NCI-H2081 (cell line): ENCODE measurements around the gene KRT77.
"Not testable (repeated sequence)": the region's sequence is repeated elsewhere in the genome, so short reads cannot be mapped to it uniquely, and the experiment has no call there.

Experiments
- DNase-seq, 2 experiments: peaks; one replicate each; lab custom pipeline; 2025; lab: John Stamatoyannopoulos, UW

The KRT77 gene

GRCh38 chr12:52703424-52703823 is at the start of gene KRT77:
Gene KRT77, minus strand, starts transcription at chr12:52703524. Its CDS starts 90 bp downstream, at chr12:52703434.
- DNase-seq, result no peak

GRCh38 chr12:52752516-52752915 is 49.2 kb upstream of the KRT77 start:
- DNase-seq, result no peak

GRCh38 chr12:52751795-52752194 is 48.5 kb upstream of the KRT77 start:
- no peak for DNase-seq

- not testable (repeated sequence) for DNase-seq
Measured at GRCh38 chr12:52750532-52750931, 47.2 kb upstream of the KRT77 start.

DNA sequence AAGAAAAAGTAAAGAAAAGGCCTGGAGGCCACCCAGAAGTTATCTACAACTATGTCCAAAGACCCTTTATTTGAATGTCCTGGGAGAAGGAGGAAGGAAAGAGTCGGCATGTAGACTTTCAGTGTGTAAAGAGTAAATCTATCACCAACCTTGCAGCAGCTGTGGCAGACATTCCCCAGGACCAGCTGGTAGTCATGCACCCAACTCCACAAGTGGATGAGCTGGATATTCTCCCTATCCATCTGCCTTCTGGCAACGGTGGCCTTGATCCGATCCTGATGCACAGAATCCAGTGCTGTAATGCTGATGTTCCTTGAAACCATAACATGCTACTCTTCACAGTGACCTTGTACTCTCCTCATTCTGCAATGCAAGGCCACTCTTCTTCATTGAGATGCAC is 46.5 kb upstream of the KRT77 start:
- no peak for DNase-seq

DNA sequence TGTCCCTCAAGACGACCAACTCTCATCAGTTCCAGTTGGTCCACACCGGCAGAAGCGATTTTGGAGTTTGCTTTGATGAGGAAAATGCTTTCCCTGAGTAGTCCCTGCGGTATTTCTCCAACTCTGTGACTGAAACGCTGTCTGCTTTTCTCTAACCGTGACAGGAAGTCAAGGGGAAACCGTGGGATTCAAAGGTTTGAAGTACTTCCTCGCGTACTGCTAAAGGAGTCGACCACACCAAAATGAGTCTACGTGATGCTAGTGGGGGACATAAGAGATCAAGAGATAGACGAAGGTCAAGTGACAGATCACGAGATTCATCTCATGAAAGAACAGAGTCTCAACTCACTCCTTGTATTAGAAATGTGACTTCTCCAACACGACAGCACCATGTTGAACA is 45.3 kb upstream of the KRT77 start:
- no peak for DNase-seq

DNA sequence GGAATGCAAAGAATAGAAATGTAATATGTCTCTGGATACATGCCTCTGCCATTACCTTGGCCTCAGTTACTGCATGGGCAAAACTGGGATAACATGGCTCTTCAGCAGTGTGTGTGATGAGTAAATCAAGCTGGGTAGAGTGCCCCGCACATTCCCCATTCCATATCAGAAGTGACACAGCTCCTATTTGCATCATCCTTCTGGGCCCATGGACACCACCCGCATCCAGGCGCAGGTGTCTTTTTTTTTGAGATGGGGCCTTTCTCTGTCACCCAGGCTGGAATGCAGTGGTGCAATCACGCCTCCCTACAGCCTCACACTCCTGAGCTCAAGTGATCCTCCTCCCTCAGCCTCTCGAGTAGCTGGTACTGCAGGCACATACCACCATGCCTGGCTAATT is 42.2 kb upstream of the KRT77 start:
- no peak for DNase-seq

- DNase-seq, result no peak
Measured at GRCh38 chr12:52744493-52745156, 41.3 kb upstream of the KRT77 start.

DNA sequence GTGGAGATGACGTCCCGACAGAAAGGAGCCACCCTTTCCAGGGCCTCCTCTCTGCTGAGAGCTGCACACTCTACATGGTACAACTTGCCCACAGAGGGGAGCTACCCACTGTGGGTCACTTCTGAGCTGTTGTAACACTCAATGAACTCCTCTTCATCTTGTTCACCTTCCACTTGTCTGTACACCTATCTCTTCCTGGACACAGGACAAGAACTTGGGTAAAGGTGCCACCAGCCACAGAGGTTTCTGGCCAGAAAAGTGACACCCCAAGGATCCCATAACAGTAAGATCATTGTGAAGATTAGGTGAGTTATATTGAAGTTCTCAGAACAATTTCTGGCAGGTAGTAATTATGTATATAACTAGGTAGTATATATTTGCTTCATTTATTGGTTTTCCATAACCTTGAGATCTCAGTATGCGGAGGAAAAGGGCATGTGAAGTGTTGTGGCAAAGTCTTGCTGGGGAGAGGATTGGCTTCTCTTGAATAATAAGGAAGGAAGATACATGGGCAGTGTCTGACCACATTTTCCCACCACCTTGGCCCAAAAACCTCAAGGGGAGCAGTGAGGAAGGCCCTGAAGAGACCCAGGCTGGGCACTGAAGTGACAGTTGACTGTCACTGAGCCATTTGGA is 39.6 kb upstream of the KRT77 start:
- no peak for DNase-seq

GRCh38 chr12:52742196-52742580 is 38.9 kb upstream of the KRT77 start:
- no peak for DNase-seq

DNA sequence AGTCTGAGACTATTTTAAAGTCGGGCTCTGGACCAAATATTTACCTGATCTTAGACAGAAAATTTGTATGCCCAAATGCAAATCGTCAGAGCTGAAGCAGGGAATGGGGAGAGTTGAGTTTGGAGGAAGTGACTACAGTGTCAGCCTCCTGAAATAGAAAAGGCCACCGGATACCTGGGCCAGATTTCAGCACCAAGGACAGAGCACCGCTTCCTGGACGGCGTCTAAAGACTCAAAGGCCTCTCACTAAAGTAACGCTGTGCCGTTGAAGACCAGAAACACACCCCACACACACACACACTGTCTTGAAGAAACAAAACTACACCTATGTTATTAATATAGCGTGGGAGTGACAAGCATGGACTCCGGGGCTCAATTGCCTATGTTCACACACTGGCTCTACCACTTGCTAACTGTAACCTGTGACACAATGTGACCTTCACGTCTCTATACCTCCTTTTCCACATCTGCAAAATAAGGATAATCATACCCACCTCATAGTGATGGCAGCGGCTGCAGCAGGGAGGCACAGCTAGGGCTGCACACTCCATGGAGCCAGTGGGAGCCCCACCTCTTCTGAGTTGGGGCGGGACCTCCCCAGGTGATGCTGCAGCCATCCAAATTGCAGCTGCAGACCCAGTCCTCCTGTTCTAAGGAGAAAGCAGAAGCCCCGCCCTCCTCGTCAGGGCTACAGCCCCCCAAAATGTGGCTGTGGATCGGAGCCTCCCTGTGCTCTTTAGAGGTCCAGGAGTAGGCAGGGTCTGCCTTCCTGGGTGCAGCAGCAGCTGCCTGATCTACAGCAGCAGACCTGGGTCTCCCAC is 38.3 kb upstream of the KRT77 start:
- DNase-seq, result no peak

GRCh38 chr12:52740584-52740983 is 37.3 kb upstream of the KRT77 start:
- peak; percentile 41 to 82 for DNase-seq

GRCh38 chr12:52739963-52740362 is 36.6 kb upstream of the KRT77 start:
- peak; percentile 10 to 55 for DNase-seq

- no peak for DNase-seq
Measured at GRCh38 chr12:52735816-52736632, 32.7 kb upstream of the KRT77 start.

GRCh38 chr12:52735106-52735505 is 31.8 kb upstream of the KRT77 start:
- DNase-seq, result no peak

DNA sequence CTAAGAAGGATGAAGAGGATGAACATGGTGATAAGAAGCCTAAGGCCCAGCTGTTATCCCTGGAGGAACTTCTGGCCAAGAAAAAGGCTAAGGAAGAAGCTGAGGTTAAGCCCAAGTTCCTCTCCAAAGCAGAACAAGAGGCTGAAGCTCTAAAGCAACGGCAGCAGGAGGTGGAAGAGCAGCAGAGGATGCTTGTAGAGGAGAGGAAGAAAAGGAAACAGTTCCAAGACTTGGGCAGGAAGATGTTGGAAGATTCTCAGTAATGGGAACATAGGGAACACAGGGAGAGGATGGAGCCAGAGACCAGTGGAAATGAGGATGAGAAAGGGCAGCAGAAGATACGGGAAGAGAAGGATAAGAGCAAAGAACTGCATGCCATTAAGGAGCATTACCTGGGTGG is 27.5 kb upstream of the KRT77 start:
- DNase-seq, result no peak

DNA sequence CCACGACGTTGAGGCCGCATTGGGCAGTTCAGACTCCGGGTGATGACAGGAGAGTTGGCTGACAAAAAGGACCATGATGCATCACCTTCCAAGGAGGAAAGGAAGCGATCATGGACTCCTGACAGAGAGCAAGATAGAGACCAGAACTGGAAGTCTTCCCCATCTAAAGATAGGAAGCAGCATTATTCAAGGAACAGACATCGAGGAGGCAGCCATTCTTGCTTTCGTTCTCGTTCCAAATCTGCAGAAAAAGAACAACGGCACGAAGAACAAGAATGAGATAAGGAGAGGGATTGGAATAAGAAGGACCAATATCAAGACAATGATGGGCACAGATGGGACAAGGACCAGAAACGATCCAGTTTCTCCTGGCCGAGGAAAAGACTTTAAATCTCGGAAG is 27.1 kb upstream of the KRT77 start:
- DNase-seq, result no peak

DNA sequence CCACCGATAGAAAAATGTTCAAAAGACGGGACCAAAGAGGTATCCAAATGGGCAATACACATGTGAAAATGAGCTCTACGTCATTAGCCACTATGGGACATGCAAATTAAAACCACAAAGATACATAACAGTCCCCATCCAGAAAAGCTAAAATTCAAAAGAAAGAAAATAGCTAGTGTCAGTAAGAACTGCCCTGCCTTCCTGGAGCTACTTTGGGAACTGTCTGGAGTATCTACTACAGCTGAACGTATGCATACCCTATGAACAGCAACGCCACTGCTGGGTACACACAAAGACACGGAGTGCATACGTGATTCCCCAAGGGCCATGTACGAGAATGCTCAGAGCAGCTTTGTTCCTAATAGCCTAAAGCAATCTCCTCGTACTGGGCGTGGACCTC is 25.8 kb upstream of the KRT77 start:
- peak in 1 of 2 experiments; percentile 4 for DNase-seq

DNA sequence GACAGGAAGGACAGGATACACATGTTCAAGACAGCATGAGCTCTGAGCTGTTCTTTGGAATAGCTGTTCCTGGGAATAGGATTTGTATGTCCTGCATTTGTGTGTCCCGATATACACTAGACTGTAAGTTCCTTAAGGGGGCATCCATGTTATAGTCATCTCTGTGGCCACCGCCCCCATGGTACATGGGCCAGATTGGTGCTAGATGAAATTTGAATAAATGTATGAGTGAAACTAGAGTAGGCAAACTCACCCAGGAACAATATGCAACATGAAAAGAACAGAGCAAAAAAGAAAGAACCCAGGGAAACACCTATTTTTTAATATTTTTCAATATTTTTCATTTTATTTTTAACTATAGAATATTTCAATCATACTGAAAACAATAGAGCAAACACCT is 25.1 kb upstream of the KRT77 start:
- DNase-seq, result no peak

DNA sequence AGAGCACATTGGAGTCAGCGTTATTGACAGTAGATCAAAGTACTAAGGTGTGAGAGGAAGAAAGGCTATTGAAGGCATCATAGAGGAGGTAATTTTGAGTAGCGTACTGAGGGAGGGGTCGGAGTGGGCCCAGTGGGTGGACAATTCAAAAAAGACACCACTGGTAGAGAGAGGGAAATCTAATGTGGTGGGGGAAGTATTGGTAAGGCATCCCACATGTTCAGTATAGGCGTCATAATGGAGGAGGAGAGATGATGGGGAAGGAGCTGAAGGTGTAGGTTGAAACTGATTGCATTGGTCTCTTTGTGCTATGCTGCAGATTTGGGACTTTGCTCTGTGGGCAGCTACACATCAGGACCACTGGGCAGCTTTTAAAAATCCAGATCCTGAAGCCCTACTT is 23.7 kb upstream of the KRT77 start:
- DNase-seq, result no peak

DNA sequence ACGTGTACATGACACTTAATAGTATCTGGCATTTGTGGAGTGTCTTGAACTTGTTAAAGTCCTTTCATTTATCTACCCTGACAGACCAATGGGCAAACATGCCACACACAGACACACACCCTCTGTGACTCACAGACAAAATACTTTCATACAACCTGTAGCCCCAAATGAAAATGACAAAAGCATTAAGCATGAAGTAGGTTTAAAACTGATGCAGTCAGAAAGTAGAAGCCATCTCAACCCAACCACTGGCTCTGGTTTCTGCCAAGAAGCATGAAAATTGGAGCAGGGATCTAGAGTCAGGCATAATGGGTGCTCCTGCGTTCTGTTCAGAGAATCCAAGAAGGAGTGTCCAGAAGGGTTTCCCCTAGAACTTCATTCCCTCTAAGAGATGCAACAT is 23.1 kb upstream of the KRT77 start:
- DNase-seq, result no peak

- no peak for DNase-seq
Measured at GRCh38 chr12:52724384-52724783, 21.1 kb upstream of the KRT77 start.
